ENCODE measurements around the gene DCST2. TPM values are rescaled to one million over a fixed set of nuclear protein-coding genes. Genes with fewer than 3 reads are reported as not detected.
A peak's percentile ranks its signal among the peaks of the same experiment; 100 is the strongest.

Gene DCST2
- total and polyA plus RNA-seq, 9 of the 15 experiments (the other 6 are each of a cell fraction or from before 2014, with no cell fraction given): 0.09 to 0.49 (median 0.11) TPM; not detected in 3

DNA sequence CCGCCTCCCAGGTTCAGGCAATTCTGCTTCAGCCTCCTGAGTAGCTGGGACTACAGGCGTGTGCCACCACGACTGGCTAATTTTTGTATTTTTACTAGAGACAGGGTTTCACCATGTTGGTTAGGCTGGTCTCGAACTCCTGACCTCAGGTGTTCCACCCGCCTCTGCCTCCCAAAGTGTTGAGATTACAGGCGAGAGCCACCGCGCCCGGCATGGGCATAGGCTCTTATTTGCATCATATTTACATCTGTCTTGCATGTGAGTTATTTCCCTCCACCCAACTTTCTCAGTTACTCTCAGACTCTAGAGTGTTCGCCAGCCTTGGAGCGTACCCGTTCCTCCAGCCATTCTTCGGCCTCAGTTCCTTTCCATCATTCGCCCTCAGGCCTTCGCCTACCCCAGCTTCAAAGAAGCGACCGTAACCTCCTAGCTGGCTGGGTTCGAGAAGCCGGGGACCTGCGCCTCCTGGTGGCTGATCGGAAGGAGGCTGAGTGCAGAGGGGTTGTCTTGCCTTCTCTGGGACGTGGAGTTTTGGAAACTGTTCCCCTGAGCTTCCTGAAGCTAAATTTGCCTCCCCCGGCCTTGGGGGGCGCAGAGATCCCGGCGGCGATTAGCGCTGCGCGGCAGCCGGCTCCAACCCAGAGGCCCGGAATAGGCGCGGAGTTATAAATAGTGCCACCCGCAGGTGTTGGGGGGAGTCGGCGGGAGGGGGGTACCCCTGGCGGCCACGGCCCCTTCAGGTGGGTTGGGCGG is 34.6 kb downstream of the DCST2 start (continued):
- TF ChIP-seq ZNF3 (CRISPR knock-in tag; IDR thresholded peaks at IDR 0.05) (no peak), THRAP3 (IDR thresholded peaks at IDR 0.05; ENCODE audit: borderline replicate concordance) (no peak), JUND (IDR thresholded peaks at IDR 0.05; ENCODE audit: borderline replicate concordance, low read depth, low read length) (peak; percentile 53; the same call in 1 of the 2 replicates), JUND (tag; IDR thresholded peaks at IDR 0.05; ENCODE audit: borderline replicate concordance, low read depth, low read length) (peak; percentile 46; the same call in 1 of the 3 replicates), ZSCAN32 (CRISPR knock-in tag; IDR thresholded peaks at IDR 0.05) (no peak), GABPB2 (CRISPR knock-in tag; conservative IDR thresholded peaks at IDR 0.05) (no peak), E2F1 (CRISPR knock-in tag; IDR thresholded peaks at IDR 0.05) (no peak), ZNF280A (IDR thresholded peaks at IDR 0.05; ENCODE audit: low read depth, partially characterized antibody) (no peak), RBM15 (IDR thresholded peaks at IDR 0.05; ENCODE audit: insufficient read depth, low read length) (no peak), SMARCC2 (IDR thresholded peaks at IDR 0.05; ENCODE audit: low read depth) (no peak), TSC22D4 (tag; IDR thresholded peaks at IDR 0.05) (no peak), TAF15 (IDR thresholded peaks at IDR 0.05; ENCODE audit: low read depth, low read length) (no peak), KAT8 (IDR thresholded peaks at IDR 0.05; ENCODE audit: low read depth) (no peak), FOXM1 (IDR thresholded peaks at IDR 0.05; ENCODE audit: low read depth) (no peak), FOXM1 (CRISPR knock-in tag; IDR thresholded peaks at IDR 0.05; ENCODE audit: low read depth) (no peak), ZEB2 (IDR thresholded peaks at IDR 0.05) (peak; percentile 9; the same call in 1 of the 2 replicates), NFYB (IDR thresholded peaks at IDR 0.05; ENCODE audit: extremely low read depth, insufficient read length) (no peak), ZNF384 (IDR thresholded peaks at IDR 0.05; ENCODE audit: low read depth, low read length) (no peak), ZNF239 (CRISPR knock-in tag; IDR thresholded peaks at IDR 0.05) (no peak)
- TF ChIP-seq, protein P1, sequence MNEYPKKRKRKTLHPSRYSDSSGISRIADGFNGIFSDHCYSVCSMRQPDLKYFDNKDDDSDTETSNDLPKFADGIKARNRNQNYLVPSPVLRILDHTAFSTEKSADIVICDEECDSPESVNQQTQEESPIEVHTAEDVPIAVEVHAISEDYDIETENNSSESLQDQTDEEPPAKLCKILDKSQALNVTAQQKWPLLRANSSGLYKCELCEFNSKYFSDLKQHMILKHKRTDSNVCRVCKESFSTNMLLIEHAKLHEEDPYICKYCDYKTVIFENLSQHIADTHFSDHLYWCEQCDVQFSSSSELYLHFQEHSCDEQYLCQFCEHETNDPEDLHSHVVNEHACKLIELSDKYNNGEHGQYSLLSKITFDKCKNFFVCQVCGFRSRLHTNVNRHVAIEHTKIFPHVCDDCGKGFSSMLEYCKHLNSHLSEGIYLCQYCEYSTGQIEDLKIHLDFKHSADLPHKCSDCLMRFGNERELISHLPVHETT (CRISPR knock-in tag; conservative IDR thresholded peaks at IDR 0.05 in 1 of 2, IDR thresholded peaks at IDR 0.05 in 1 of 2): no peak
- TF ChIP-seq, protein P2, sequence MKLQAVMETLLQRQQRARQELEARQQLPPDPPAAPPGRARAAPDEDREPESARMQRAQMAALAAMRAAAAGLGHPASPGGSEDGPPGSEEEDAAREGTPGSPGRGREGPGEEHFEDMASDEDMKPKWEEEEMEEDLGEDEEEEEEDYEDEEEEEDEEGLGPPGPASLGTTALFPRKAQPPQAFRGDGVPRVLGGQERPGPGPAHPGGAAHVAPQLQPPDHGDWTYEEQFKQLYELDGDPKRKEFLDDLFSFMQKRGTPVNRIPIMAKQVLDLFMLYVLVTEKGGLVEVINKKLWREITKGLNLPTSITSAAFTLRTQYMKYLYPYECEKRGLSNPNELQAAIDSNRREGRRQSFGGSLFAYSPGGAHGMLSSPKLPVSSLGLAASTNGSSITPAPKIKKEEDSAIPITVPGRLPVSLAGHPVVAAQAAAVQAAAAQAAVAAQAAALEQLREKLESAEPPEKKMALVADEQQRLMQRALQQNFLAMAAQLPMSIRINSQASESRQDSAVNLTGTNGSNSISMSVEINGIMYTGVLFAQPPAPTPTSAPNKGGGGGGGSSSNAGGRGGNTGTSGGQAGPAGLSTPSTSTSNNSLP (IDR thresholded peaks at IDR 0.05; ENCODE audit: borderline replicate concordance, low read depth, low read length): no peak

Data from K562 (cell line).